GM12872 (cell line): ENCODE measurements around the gene NUP153.

ENCODE experiments used
- TF ChIP-seq, protein P1 (sequence below): IDR thresholded peaks from 3 replicates; pipeline ENCODE4 v1.5.1; 2011; ENCODE audit warnings: low read depth, mild to moderate bottlenecking, low read length, moderate library complexity; ENCODE audit not compliant: insufficient read depth

The NUP153 gene

DNA sequence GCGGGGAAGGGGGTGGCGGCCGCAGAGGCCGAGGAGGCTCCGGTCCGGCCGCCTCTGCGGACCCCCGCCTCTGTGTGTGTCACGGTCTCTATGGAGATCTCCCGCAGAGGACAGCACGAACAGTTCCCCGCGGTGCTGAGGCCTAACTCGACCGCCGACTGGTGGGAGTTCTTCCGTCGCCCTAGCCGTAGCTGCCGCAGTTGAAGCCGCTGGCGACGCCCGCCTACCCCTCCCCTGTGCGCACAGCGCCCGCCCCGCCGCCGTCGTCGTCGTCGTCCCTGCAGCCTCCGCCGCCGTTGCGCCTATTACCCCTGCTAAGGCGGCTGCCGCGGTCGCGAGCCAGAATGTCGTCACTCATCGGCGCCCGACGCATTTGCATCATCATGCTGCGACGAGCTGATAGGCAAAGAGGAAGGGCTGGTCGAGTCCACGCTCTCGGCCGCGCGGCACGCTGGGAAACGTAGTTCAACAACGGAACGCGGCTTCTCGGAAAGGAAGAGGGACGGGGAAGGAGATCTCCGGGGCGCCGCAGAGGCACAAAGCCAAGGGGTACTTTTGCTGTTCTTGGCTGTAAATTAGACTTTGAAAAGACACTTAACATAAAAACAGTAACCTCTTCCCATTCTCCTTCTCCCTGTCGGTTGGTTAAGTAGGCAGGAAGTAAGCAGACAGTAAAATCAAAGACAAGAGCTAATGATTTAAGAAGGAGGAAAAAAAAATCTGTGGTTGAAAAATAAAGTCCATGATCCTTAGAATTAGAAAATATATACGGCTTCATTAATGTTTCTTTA lies at the start of gene NUP153:
TSS of gene NUP153 (minus strand) at position 346 of the 791 bp plus-strand sequence. CDS start 538 bp downstream, outside the sequence.
- TF ChIP-seq, protein P1, sequence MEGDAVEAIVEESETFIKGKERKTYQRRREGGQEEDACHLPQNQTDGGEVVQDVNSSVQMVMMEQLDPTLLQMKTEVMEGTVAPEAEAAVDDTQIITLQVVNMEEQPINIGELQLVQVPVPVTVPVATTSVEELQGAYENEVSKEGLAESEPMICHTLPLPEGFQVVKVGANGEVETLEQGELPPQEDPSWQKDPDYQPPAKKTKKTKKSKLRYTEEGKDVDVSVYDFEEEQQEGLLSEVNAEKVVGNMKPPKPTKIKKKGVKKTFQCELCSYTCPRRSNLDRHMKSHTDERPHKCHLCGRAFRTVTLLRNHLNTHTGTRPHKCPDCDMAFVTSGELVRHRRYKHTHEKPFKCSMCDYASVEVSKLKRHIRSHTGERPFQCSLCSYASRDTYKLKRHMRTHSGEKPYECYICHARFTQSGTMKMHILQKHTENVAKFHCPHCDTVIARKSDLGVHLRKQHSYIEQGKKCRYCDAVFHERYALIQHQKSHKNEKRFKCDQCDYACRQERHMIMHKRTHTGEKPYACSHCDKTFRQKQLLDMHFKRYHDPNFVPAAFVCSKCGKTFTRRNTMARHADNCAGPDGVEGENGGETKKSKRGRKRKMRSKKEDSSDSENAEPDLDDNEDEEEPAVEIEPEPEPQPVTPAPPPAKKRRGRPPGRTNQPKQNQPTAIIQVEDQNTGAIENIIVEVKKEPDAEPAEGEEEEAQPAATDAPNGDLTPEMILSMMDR = no peak

DNA sequence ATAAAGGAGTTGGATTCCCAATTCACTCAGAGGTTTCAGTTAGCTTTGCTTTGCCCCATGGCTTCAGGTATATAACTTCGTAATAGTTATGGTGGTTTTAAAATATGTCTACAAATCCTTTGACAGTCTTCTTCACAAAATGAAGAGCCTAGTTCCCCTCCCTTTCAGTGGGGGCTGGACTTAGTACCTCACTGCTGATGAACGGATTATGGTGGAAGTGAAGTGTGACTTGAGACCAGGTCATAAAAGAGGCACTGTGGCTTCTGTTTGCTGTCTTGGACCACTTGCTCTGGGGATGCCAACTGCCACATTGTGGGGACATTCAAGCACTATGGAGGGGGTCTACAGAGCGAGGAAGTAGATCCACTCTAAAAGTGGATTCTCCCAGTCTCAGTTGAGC lies 47.5 kb upstream of the NUP153 start:
- TF ChIP-seq, protein P1 = no peak

DNA sequence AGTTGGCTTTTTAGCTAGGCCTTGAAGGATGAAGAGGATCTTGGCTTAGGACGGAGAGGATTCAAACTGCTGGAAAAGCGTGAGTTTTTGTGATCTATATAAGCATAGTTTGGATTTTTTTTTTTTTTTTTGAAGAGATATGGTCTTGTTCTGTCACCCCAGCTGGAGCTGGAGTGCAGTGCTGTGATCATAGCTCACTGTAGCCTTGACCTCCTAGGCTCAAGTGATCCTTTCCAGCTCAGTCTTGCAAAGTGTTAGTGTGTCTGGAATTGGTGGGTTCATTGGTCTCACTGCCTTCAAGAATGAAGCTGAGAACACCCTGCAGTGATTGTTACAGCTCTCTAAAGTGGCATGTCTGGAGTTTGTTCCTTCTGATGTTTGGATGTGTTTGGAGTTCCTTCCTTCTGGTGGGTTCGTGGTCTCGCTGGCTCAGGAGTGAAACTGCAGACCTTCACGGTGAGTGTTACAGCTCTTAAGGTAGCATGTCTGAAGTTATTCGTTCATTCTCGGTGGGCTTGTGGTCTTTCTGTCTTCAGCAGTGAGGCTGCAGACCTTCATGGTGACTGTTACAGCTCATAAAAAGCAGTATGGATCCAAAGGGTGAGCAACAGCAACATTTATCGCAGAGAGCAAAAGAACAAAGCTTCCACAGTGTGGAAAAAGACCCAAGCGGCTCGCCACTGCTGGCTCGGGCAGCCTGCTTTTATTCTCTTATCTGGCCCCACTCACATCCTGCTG lies 37.5 kb upstream of the NUP153 start:
- TF ChIP-seq, protein P1 = no peak

DNA sequence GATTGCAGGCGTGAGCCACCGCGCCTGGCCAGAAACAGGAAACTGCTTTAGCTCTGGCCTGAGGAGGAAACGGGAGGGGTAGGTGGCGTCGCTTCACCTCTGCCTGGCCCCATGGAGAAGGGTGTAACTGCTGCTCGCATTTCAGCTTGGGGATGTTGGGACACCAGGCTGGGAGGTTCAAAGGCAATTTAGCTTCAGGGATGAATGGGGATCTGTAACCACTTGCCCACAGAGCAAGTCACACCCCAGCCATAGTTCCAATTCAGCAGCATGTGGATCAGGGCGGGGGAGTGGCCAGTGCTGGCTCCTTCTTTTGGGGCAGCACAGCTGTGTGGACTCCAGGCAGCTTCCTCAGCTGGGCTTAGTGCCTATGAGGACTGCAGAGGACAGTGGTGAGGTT lies 34.8 kb upstream of the NUP153 start:
- TF ChIP-seq, protein P1 = no peak

DNA sequence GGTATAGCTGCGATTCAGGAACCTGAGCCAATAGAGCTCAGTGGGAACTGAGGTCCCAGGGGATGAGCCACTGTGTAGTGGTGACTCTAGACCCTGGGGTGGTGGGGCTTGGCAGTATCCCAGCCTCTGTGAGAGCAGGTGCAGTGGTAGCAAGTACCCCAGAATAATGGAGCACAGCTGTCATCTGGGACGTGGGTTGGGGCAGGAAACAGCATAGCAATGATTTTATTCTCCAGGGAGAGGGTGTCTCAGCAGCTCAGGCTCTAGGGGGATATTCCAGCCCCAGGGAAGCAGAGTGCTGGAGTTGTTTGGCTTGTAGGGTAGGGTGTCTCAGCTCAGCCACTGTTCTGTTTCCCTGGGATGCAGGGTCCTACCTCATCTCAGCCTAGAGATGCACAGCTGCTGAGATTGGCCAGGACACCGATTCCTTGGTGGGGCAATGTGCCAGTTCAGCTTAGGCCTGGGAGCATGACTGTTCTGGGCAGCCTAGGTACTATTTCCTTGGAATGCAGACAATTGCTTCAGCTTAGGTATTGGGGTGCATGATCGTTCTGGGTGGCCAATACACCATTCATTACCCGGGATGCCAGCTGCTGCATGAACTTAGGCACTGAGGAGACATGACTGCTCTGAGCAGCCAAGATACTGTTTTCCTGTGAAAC lies 34.0 kb upstream of the NUP153 start:
- TF ChIP-seq, protein P1 = no peak

DNA sequence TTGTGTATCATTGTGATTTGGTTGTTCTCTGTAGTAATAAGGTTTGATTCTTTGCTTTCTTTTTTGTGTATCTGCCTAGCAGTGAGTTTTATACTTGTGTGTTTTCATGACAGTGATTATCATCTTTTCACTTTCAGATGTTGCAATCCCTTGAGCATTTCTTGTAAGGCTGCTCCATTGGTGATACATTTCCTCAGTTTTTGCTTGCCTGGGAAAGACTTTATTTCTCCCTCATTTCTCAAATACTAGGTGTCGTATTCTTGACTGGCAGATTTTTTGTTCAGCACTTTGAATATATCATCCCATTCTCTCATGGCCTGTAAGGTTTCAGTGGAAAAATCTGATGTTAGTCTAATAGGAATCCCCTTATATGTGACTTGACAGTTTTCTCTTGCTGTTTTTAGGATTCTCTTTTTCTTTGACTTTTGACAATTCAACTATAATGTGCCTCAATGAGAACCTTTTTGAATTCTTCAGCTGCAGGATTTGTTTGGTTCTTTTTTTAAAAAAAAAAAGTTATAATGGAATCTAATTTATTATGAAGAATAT lies 31.1 kb upstream of the NUP153 start:
- TF ChIP-seq, protein P1 = no peak
